ENCODE measurements around the gene DIPK1A. TPM values are rescaled to one million over a fixed set of nuclear protein-coding genes. Genes with fewer than 3 reads are reported as not detected.
"Not testable (repeated sequence)": the region's sequence is repeated elsewhere in the genome, so short reads cannot be mapped to it uniquely, and the experiment has no call there.

The DIPK1A gene
- total RNA-seq, 1 donor from 2014 or later, result 24.5 TPM

GRCh38 chr1:92923664-92924063 lies 37.6 kb downstream of the DIPK1A start:
- DNase-seq (ENCODE audit: low spot score in 2 of 2) (no peak), FAIRE-seq (no peak)

GRCh38 chr1:92922356-92923035 lies 38.8 kb downstream of the DIPK1A start:
- no peak for FAIRE-seq
- no peak for DNase-seq (ENCODE audit: low spot score in 2 of 2)

GRCh38 chr1:92921031-92922023 lies 39.9 kb downstream of the DIPK1A start:
- no peak for DNase-seq (ENCODE audit: low spot score in 2 of 2)
- no peak for FAIRE-seq

- DNase-seq (ENCODE audit: low spot score in 2 of 2) (no peak), FAIRE-seq (no peak)
Measured at GRCh38 chr1:92916899-92917298, 44.4 kb downstream of the DIPK1A start.

GRCh38 chr1:92915547-92915946 lies 45.7 kb downstream of the DIPK1A start:
- FAIRE-seq, result no peak

GRCh38 chr1:92913093-92913819 lies 48.0 kb downstream of the DIPK1A start:
- FAIRE-seq (no peak), DNase-seq (ENCODE audit: low spot score in 2 of 2) (no peak)

More at GRCh38 chr1:92915547-92915946, 45.7 kb downstream of the DIPK1A start:
- DNase-seq (ENCODE audit: low spot score in 2 of 2), result no peak

GRCh38 chr1:92910081-92910480 lies 51.2 kb downstream of the DIPK1A start:
- DNase-seq (ENCODE audit: low spot score in 2 of 2), result no peak
- no peak for FAIRE-seq

GRCh38 chr1:92909321-92909720 lies 51.9 kb downstream of the DIPK1A start:
- FAIRE-seq (no peak), DNase-seq (ENCODE audit: low spot score in 2 of 2) (peak in 1 of 2 donors; percentile 19)

- no peak for DNase-seq (ENCODE audit: low spot score in 2 of 2)
- no peak for FAIRE-seq
Measured at GRCh38 chr1:92907949-92908684, 53.1 kb downstream of the DIPK1A start.

- FAIRE-seq (no peak), DNase-seq (ENCODE audit: low spot score in 2 of 2) (no peak)
Measured at GRCh38 chr1:92903765-92904164, 57.5 kb downstream of the DIPK1A start.

GRCh38 chr1:92902406-92902744 lies 58.9 kb downstream of the DIPK1A start:
- DNase-seq (ENCODE audit: low spot score in 2 of 2), result no peak
- no peak for FAIRE-seq

- no peak for FAIRE-seq
Measured at GRCh38 chr1:92901699-92902405, 59.4 kb downstream of the DIPK1A start.

GRCh38 chr1:92901126-92901525 lies 60.1 kb downstream of the DIPK1A start:
- DNase-seq (ENCODE audit: low spot score in 2 of 2) (no peak), FAIRE-seq (no peak)

More at GRCh38 chr1:92901699-92902405, 59.4 kb downstream of the DIPK1A start:
- DNase-seq (ENCODE audit: low spot score in 2 of 2), result no peak

- FAIRE-seq (no peak), DNase-seq (ENCODE audit: low spot score in 2 of 2) (no peak)
Measured at GRCh38 chr1:92900539-92900938, 60.7 kb downstream of the DIPK1A start.

- DNase-seq (ENCODE audit: low spot score in 2 of 2), result no peak
- FAIRE-seq, result no peak
Measured at GRCh38 chr1:92899780-92900179, 61.5 kb downstream of the DIPK1A start.

GRCh38 chr1:92898053-92898452 lies 63.2 kb downstream of the DIPK1A start:
- DNase-seq (ENCODE audit: low spot score in 2 of 2); FAIRE-seq: not testable (repeated sequence)

- DNase-seq (ENCODE audit: low spot score in 2 of 2), result no peak
- FAIRE-seq, result no peak
Measured at GRCh38 chr1:92887465-92887864, 73.8 kb downstream of the DIPK1A start.

GRCh38 chr1:92886886-92887419 lies 74.3 kb downstream of the DIPK1A start:
- DNase-seq (ENCODE audit: low spot score in 2 of 2) (no peak), FAIRE-seq (no peak)

GRCh38 chr1:92884195-92884594 lies 77.1 kb downstream of the DIPK1A start:
- FAIRE-seq (no peak), DNase-seq (ENCODE audit: low spot score in 2 of 2) (no peak)
